Measurements from ENCODE around the gene MAPK10.
"Not testable (repeated sequence)": the region's sequence is repeated elsewhere in the genome, so short reads cannot be mapped to it uniquely, and the experiment has no call there.

MAPK10 gene

GRCh38 chr4:86168335-86168734, 191.5 kb downstream of the MAPK10 start:
- intact Hi-C loops (cut with micrococcal nuclease); H3K4me3 Mint-ChIP-seq; H3K27ac Mint-ChIP-seq; H3K27me3 Mint-ChIP-seq; H3K4me1 Mint-ChIP-seq (ENCODE audit: low read depth); H3K36me3 Mint-ChIP-seq (ENCODE audit: low read depth): not testable (repeated sequence)
- peaks cover 19% of the 10 kb centered on the region for H3K9me3 Mint-ChIP-seq

- intact Hi-C loops (cut with micrococcal nuclease), result no loop called here
- no peaks in the 10 kb centered on the region for H3K27me3 Mint-ChIP-seq
- no peak overlapping the region for H3K4me3 Mint-ChIP-seq
- no peaks in the 10 kb centered on the region for H3K9me3 Mint-ChIP-seq
- no peak overlapping the region for H3K27ac Mint-ChIP-seq
- no peaks in the 10 kb centered on the region for H3K36me3 Mint-ChIP-seq (ENCODE audit: low read depth)
- no peaks in the 10 kb centered on the region for H3K4me1 Mint-ChIP-seq (ENCODE audit: low read depth)
Measured at GRCh38 chr4:86160426-86160825, 199.4 kb downstream of the MAPK10 start.

GRCh38 chr4:86159216-86159615, 200.6 kb downstream of the MAPK10 start:
- no peaks in the 10 kb centered on the region for H3K9me3 Mint-ChIP-seq
- no peaks in the 10 kb centered on the region for H3K36me3 Mint-ChIP-seq (ENCODE audit: low read depth)

GRCh38 chr4:86156531-86156930, 203.3 kb downstream of the MAPK10 start:
- Mint-ChIP-seq H3K27me3 (no peaks in the 10 kb centered on the region), H3K4me3 (no peak overlapping the region), H3K27ac (no peak overlapping the region), H3K36me3 (ENCODE audit: low read depth) (no peaks in the 10 kb centered on the region), H3K4me1 (ENCODE audit: low read depth) (no peaks in the 10 kb centered on the region), H3K9me3 (no peaks in the 10 kb centered on the region)
- intact Hi-C loops (cut with micrococcal nuclease), result no loop called here

More at GRCh38 chr4:86159216-86159615, 200.6 kb downstream of the MAPK10 start:
- H3K4me3 Mint-ChIP-seq, result no peak overlapping the region
- H3K4me1 Mint-ChIP-seq (ENCODE audit: low read depth), result no peaks in the 10 kb centered on the region
- no peak overlapping the region for H3K27ac Mint-ChIP-seq
- intact Hi-C loops (cut with micrococcal nuclease), result no loop called here
- no peaks in the 10 kb centered on the region for H3K27me3 Mint-ChIP-seq

- H3K27ac Mint-ChIP-seq, result no peak overlapping the region
- no peaks in the 10 kb centered on the region for H3K36me3 Mint-ChIP-seq (ENCODE audit: low read depth)
- intact Hi-C loops (cut with micrococcal nuclease), result no loop called here
- H3K27me3 Mint-ChIP-seq, result no peaks in the 10 kb centered on the region
- H3K4me3 Mint-ChIP-seq, result no peak overlapping the region
- no peaks in the 10 kb centered on the region for H3K4me1 Mint-ChIP-seq (ENCODE audit: low read depth)
- H3K9me3 Mint-ChIP-seq, result no peaks in the 10 kb centered on the region
Measured at GRCh38 chr4:86155766-86156165, 204.1 kb downstream of the MAPK10 start.

GRCh38 chr4:86152454-86152853, 207.4 kb downstream of the MAPK10 start:
- intact Hi-C loops (cut with micrococcal nuclease), result no loop called here
- Mint-ChIP-seq H3K9me3 (peaks cover 5% of the 10 kb centered on the region), H3K27ac (no peak overlapping the region), H3K4me3 (no peak overlapping the region), H3K36me3 (ENCODE audit: low read depth) (no peaks in the 10 kb centered on the region), H3K4me1 (ENCODE audit: low read depth) (no peaks in the 10 kb centered on the region), H3K27me3 (no peaks in the 10 kb centered on the region)

- H3K36me3 Mint-ChIP-seq (ENCODE audit: low read depth), result no peaks in the 10 kb centered on the region
- H3K4me3 Mint-ChIP-seq, result no peak overlapping the region
- H3K4me1 Mint-ChIP-seq (ENCODE audit: low read depth), result no peaks in the 10 kb centered on the region
- no peaks in the 10 kb centered on the region for H3K27me3 Mint-ChIP-seq
- no peak overlapping the region for H3K27ac Mint-ChIP-seq
- intact Hi-C loops (cut with micrococcal nuclease), result no loop called here
- peaks cover 5% of the 10 kb centered on the region for H3K9me3 Mint-ChIP-seq
Measured at GRCh38 chr4:86151196-86151595, 208.7 kb downstream of the MAPK10 start.

- no peak overlapping the region for H3K27ac Mint-ChIP-seq
- peaks cover 2% of the 10 kb centered on the region for H3K9me3 Mint-ChIP-seq
- no peaks in the 10 kb centered on the region for H3K36me3 Mint-ChIP-seq (ENCODE audit: low read depth)
- H3K4me1 Mint-ChIP-seq (ENCODE audit: low read depth), result no peaks in the 10 kb centered on the region
- intact Hi-C loops (cut with micrococcal nuclease), result no loop called here
- no peaks in the 10 kb centered on the region for H3K27me3 Mint-ChIP-seq
- H3K4me3 Mint-ChIP-seq, result no peak overlapping the region
Measured at GRCh38 chr4:86141161-86141560, 218.7 kb downstream of the MAPK10 start.

GRCh38 chr4:86132468-86132867, 227.4 kb downstream of the MAPK10 start:
- Mint-ChIP-seq H3K4me1 (ENCODE audit: low read depth) (no peaks in the 10 kb centered on the region), H3K27ac (no peak overlapping the region), H3K27me3 (no peaks in the 10 kb centered on the region), H3K4me3 (no peak overlapping the region), H3K36me3 (ENCODE audit: low read depth) (no peaks in the 10 kb centered on the region), H3K9me3 (peaks cover 9% of the 10 kb centered on the region)
- intact Hi-C loops (cut with micrococcal nuclease), result no loop called here

GRCh38 chr4:86131456-86131855, 228.4 kb downstream of the MAPK10 start:
- Mint-ChIP-seq H3K27me3 (no peaks in the 10 kb centered on the region), H3K4me3 (no peak overlapping the region)

GRCh38 chr4:86130160-86130933, 229.5 kb downstream of the MAPK10 start:
- Mint-ChIP-seq H3K36me3 (ENCODE audit: low read depth) (no peaks in the 10 kb centered on the region), H3K9me3 (no peaks in the 10 kb centered on the region), H3K4me1 (ENCODE audit: low read depth) (no peaks in the 10 kb centered on the region), H3K27me3 (no peaks in the 10 kb centered on the region), H3K27ac (no peak overlapping the region), H3K4me3 (no peak overlapping the region)
- intact Hi-C loops (cut with micrococcal nuclease), result no loop called here

More at GRCh38 chr4:86131456-86131855, 228.4 kb downstream of the MAPK10 start:
- Mint-ChIP-seq H3K4me1 (ENCODE audit: low read depth) (no peaks in the 10 kb centered on the region), H3K9me3 (peaks cover 9% of the 10 kb centered on the region), H3K36me3 (ENCODE audit: low read depth) (no peaks in the 10 kb centered on the region), H3K27ac (no peak overlapping the region)
- intact Hi-C loops (cut with micrococcal nuclease), result no loop called here

- Mint-ChIP-seq H3K36me3 (ENCODE audit: low read depth) (no peaks in the 10 kb centered on the region), H3K27me3 (no peaks in the 10 kb centered on the region), H3K4me3 (no peak overlapping the region), H3K9me3 (no peaks in the 10 kb centered on the region), H3K27ac (no peak overlapping the region), H3K4me1 (ENCODE audit: low read depth) (no peaks in the 10 kb centered on the region)
- intact Hi-C loops (cut with micrococcal nuclease), result no loop called here
Measured at GRCh38 chr4:86129546-86129945, 230.3 kb downstream of the MAPK10 start.

- H3K27ac Mint-ChIP-seq, result no peak overlapping the region
- no peaks in the 10 kb centered on the region for H3K4me1 Mint-ChIP-seq (ENCODE audit: low read depth)
- no peaks in the 10 kb centered on the region for H3K27me3 Mint-ChIP-seq
- peaks cover 9% of the 10 kb centered on the region for H3K9me3 Mint-ChIP-seq
- intact Hi-C loops (cut with micrococcal nuclease), result no loop called here
- no peaks in the 10 kb centered on the region for H3K36me3 Mint-ChIP-seq (ENCODE audit: low read depth)
- no peak overlapping the region for H3K4me3 Mint-ChIP-seq
Measured at GRCh38 chr4:86122404-86122803, 237.4 kb downstream of the MAPK10 start.

GRCh38 chr4:86118711-86119110, 241.1 kb downstream of the MAPK10 start:
- Mint-ChIP-seq H3K27me3 (no peaks in the 10 kb centered on the region), H3K4me1 (ENCODE audit: low read depth) (no peaks in the 10 kb centered on the region), H3K4me3 (no peak overlapping the region), H3K36me3 (ENCODE audit: low read depth) (no peaks in the 10 kb centered on the region), H3K9me3 (peaks cover 6% of the 10 kb centered on the region), H3K27ac (no peak overlapping the region)
- intact Hi-C loops (cut with micrococcal nuclease), result no loop called here

GRCh38 chr4:86117705-86118302, 242.0 kb downstream of the MAPK10 start:
- H3K27me3 Mint-ChIP-seq, result no peaks in the 10 kb centered on the region
- intact Hi-C loops (cut with micrococcal nuclease), result no loop called here
- H3K4me1 Mint-ChIP-seq (ENCODE audit: low read depth), result no peaks in the 10 kb centered on the region
- no peak overlapping the region for H3K4me3 Mint-ChIP-seq
- no peaks in the 10 kb centered on the region for H3K9me3 Mint-ChIP-seq
- H3K36me3 Mint-ChIP-seq (ENCODE audit: low read depth), result no peaks in the 10 kb centered on the region
- H3K27ac Mint-ChIP-seq, result no peak overlapping the region
